MCF 10A (cell line): ENCODE data around the gene IGFN1. TPM values are rescaled to one million over a fixed set of nuclear protein-coding genes. Genes with fewer than 3 reads are reported as not detected.

Source experiments
- BruUV-seq: library from RNA; stranded (reverse); fragments of 400-500 nt; replicated peaks from 2 replicates; lab custom pipeline; 2021; lab: Mats Ljungman, UMichigan
- CTCF ChIA-PET: fragments of 300-600 bp; sonication (Branson Sonifier 250); formaldehyde crosslinking; extraction: SDS; loops from one replicate; lab custom pipeline; 2021; ENCODE audit warnings: antibody characterized with exemption, inconsistent platforms; lab: Yijun Ruan, JAX
- POLR2A ChIA-PET: fragments of 300-600, 350-650 bp; sonication (Branson Sonifier 250); formaldehyde crosslinking; extraction: SDS; loops from one replicate; lab custom pipeline; 2020; ENCODE audit warnings: antibody characterized with exemption, inconsistent platforms; lab: Yijun Ruan, JAX
- DNase-seq: peaks from one replicate; pipeline ENCODE4 v3.0.0-alpha.2; 2018; ENCODE audit not compliant: unreplicated experiment
- H3K27ac Mint-ChIP-seq: one replicate; pipeline ENCODE4 v1.8.0; 2022; ENCODE audit warnings: mild to moderate bottlenecking, low read depth, mixed read lengths; ENCODE audit not compliant: unreplicated experiment
- H3K27me3 Mint-ChIP-seq: one replicate; pipeline ENCODE4 v1.8.0; 2022; ENCODE audit warnings: mixed read lengths; ENCODE audit not compliant: insufficient read depth, unreplicated experiment
- H3K36me3 Mint-ChIP-seq: one replicate; pipeline ENCODE4 v1.8.0; 2022; ENCODE audit warnings: mild to moderate bottlenecking, moderate library complexity, mixed read lengths; ENCODE audit not compliant: insufficient read depth, unreplicated experiment
- H3K4me1 Mint-ChIP-seq: one replicate; pipeline ENCODE4 v1.8.0; 2022; ENCODE audit warnings: mixed read lengths; ENCODE audit not compliant: insufficient read depth, unreplicated experiment
- H3K4me3 Mint-ChIP-seq: one replicate; pipeline ENCODE4 v1.8.0; 2022; ENCODE audit warnings: mild to moderate bottlenecking, moderate library complexity, mixed read lengths; ENCODE audit not compliant: unreplicated experiment
- H3K9me3 Mint-ChIP-seq: one replicate; pipeline ENCODE4 v1.8.0; 2022; ENCODE audit warnings: mixed read lengths; ENCODE audit not compliant: unreplicated experiment
- intact Hi-C: fragments of 100-400 bp; cut with micrococcal nuclease; formaldehyde crosslinking; loops from 2 replicates; pipeline ENCODE4 v1.14.1; 2022
- total RNA-seq: library from RNA; stranded (reverse); gene quantifications from 2 replicates; pipeline ENCODE4 v1.2.3, GENCODE V29; 2022
- TF ChIP-seq, protein P1 (sequence below): fragments of 200-600 bp; IDR thresholded peaks from one replicate; pipeline ENCODE4 v1.8.0; 2022; ENCODE audit warnings: antibody characterized with exemption, mild to moderate bottlenecking; ENCODE audit not compliant: unreplicated experiment

IGFN1 gene
- total RNA-seq, 1 experiment from 2014 or later, result 0.26 TPM

DNA sequence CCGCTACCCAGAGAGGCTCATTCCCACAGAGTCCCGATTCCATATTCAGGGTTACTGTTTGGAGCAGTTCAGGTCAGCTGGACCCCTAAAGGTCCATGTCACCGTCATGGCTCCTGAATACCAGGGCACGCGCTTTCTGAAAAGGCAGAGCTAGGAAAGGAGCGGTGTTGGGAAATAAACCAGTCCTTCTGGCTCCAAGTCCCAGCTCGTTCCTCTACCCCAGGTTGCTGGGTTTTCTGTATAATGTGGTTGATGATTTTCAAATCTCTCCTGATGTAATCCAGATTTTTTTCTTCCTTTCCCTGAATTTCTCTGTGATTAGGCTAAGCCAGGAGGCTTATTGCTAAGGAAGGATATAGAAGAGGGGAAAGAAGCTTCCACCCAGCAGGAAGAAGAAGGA lies 78.7 kb downstream of the IGFN1 start:
- DNase-seq, result no peak
- CTCF ChIA-PET, result interaction anchor here (0.6 to 22.1 kb wide), 8 partner anchors 10 to 114 kb away, joined by 3 to 474 read pairs (median 10); partner anchors contain the start of gene PKP1
- POLR2A ChIA-PET, result interaction anchor here (1.2 to 46.7 kb wide), 6 partner anchors 10 to 86 kb away, joined by 3 to 3819 read pairs (median 5); partner anchors contain the start of gene PKP1
- no peaks in the 10 kb centered on the region for H3K9me3 Mint-ChIP-seq
- intact Hi-C loops, result no loop called here
- no TSS peak for BruUV-seq
- H3K4me1 Mint-ChIP-seq, result peaks cover 48% of the 10 kb centered on the region
- TF ChIP-seq, protein P1, sequence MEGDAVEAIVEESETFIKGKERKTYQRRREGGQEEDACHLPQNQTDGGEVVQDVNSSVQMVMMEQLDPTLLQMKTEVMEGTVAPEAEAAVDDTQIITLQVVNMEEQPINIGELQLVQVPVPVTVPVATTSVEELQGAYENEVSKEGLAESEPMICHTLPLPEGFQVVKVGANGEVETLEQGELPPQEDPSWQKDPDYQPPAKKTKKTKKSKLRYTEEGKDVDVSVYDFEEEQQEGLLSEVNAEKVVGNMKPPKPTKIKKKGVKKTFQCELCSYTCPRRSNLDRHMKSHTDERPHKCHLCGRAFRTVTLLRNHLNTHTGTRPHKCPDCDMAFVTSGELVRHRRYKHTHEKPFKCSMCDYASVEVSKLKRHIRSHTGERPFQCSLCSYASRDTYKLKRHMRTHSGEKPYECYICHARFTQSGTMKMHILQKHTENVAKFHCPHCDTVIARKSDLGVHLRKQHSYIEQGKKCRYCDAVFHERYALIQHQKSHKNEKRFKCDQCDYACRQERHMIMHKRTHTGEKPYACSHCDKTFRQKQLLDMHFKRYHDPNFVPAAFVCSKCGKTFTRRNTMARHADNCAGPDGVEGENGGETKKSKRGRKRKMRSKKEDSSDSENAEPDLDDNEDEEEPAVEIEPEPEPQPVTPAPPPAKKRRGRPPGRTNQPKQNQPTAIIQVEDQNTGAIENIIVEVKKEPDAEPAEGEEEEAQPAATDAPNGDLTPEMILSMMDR, result no peak
- peak overlapping the region; percentile 89 for H3K27ac Mint-ChIP-seq
- H3K27me3 Mint-ChIP-seq, result no peaks in the 10 kb centered on the region
- H3K36me3 Mint-ChIP-seq, result peaks cover 6% of the 10 kb centered on the region
- H3K4me3 Mint-ChIP-seq, result no peak overlapping the region

DNA sequence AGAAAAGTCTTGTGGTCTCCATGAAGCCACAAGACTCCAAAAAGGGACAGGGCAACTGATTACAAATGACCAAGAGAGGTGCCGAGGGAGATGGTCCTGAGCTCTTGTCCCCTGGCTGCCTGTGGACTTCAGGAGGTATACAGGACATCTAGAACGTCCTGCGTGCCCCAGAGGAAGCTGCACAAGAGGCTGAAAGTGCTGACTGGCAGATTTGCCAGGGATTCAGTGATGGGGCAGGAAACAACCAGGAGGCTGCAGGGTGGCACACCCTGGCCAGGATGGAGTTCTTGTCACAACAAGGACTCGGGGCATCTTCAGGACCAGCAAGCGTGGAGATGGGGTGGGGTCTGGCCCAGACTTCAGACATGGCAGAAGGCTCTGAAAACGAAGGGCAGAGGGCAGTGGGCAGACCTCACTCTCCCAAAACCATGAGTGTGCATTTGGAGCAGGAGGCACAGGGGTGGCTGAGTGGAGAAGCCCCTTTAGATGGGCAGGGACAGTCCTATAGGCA lies 79.3 kb downstream of the IGFN1 start:
- H3K27me3 Mint-ChIP-seq, result no peaks in the 10 kb centered on the region
- peaks cover 6% of the 10 kb centered on the region for H3K36me3 Mint-ChIP-seq
- ChIA-PET POLR2A (interaction anchor here (1.2 to 46.7 kb wide), 5 partner anchors 10 to 85 kb away, joined by 3 to 3819 read pairs (median 5); partner anchors contain the start of gene PKP1), CTCF (interaction anchor here (0.6 to 22.1 kb wide), 8 partner anchors 9 to 114 kb away, joined by 3 to 474 read pairs (median 10); partner anchors contain the start of gene PKP1)
- H3K27ac Mint-ChIP-seq, result peak overlapping the region; percentile 89
- H3K4me3 Mint-ChIP-seq, result no peak overlapping the region
- TF ChIP-seq, protein P1, result no peak
- DNase-seq, result no peak
- no TSS peak for BruUV-seq
- peaks cover 55% of the 10 kb centered on the region for H3K4me1 Mint-ChIP-seq
- intact Hi-C loops, result no loop called here
- no peaks in the 10 kb centered on the region for H3K9me3 Mint-ChIP-seq

DNA sequence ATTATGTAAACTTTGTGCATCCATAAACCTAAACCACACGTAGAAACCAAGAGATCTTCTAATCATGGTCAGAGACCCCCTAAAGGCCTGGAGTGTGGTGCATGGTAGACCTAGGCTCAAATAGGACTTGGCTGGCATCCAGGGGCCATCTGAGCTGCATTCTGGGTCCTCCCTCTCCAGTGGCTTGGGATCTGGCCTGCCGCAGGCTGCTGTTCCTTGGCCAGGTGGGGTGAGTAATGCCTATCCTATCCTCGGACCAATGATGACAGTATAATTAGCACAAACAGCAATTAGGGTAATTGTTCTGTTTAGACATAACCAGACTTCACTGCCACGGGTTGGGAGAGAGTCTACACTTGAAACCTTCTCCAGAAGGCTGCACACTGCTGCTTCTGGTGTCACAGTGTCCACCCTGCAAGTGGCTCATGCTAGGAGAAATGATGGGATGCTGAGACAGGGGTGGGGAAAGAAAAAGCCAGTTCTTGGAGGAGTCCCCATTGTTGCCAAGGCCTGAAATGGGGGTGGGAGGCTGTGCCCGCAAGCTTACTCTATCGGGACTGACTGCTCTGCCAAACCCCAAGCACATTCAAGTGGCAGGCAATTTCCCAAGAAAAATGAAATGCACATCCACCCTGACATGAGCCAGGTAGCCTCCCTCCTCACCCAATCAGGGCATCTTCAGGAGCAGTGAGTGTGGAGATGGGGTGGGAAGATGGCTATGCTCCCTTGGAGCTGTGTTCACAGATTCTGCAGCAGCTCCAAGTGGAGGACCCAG lies 80.2 kb downstream of the IGFN1 start:
- ChIA-PET POLR2A (interaction anchor here (1.0 to 46.7 kb wide), 4 partner anchors 10 to 127 kb away, joined by 4 to 3819 read pairs (median 11); partner anchors contain the start of gene PKP1), CTCF (interaction anchor here (0.6 to 22.1 kb wide), 11 partner anchors 9 to 354 kb away, joined by 3 to 415 read pairs (median 3); partner anchors contain the start of gene PKP1)
- no peak for DNase-seq
- TF ChIP-seq, protein P1, result no peak
- intact Hi-C loops, result no loop called here
- no peaks in the 10 kb centered on the region for H3K9me3 Mint-ChIP-seq
- BruUV-seq, result no TSS peak
- H3K36me3 Mint-ChIP-seq, result peaks cover 6% of the 10 kb centered on the region
- no peaks in the 10 kb centered on the region for H3K27me3 Mint-ChIP-seq
- H3K27ac Mint-ChIP-seq, result no peak overlapping the region
- no peak overlapping the region for H3K4me3 Mint-ChIP-seq
- peaks cover 58% of the 10 kb centered on the region for H3K4me1 Mint-ChIP-seq

DNA sequence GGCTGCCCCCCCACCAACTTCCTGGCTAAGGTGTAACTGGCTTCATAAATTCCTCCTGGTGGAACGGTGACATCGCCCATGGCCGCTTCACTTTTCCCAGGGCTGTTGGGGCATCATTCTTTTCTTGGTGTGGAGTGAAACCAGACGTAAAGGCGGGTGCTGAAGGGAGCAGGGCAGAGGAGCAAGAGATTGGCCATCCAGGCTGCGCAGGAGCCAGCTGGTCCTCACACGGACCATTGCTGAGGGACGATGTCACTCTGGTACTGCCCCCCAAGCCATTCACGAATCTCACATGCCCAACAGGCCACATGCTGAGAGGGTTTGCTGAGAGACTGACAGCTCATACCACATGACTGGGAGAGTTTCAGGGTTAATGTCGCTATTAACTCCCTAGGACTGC lies 82.2 kb downstream of the IGFN1 start:
- H3K4me3 Mint-ChIP-seq, result no peak overlapping the region
- TF ChIP-seq, protein P1, result no peak
- no peaks in the 10 kb centered on the region for H3K27me3 Mint-ChIP-seq
- no peaks in the 10 kb centered on the region for H3K9me3 Mint-ChIP-seq
- peaks cover 6% of the 10 kb centered on the region for H3K36me3 Mint-ChIP-seq
- intact Hi-C loops, result no loop called here
- DNase-seq, result no peak
- peaks cover 56% of the 10 kb centered on the region for H3K4me1 Mint-ChIP-seq
- ChIA-PET CTCF (interaction anchor here (0.5 to 22.1 kb wide), 10 partner anchors 11 to 88 kb away, joined by 3 to 415 read pairs (median 6); partner anchors contain the start of gene PKP1), POLR2A (interaction anchor here (2.3 to 46.7 kb wide), 2 partner anchors 12 to 27 kb away, joined by 17 to 3819 read pairs; partner anchors contain the start of gene PKP1)
- BruUV-seq, result no TSS peak
- H3K27ac Mint-ChIP-seq, result no peak overlapping the region
